T47D (cell line): ENCODE data around the gene STK33.

Source experiments
- DNase-seq, 2 experiments: peaks; one replicate each; pipeline versions ENCODE4 v3.0.0 to v3.0.0-alpha.2; 2011 to 2012; ENCODE audit warnings: low read depth in 1 of 2, low spot score in 1 of 2
- JUND ChIP-seq: IDR thresholded peaks from 2 replicates; pipeline ENCODE4 v1.6.1; 2012; ENCODE audit warnings: low read depth
- in situ Hi-C: cut with HindIII; loops from 2 replicates; pipeline ENCODE4 v1.10.0; 2016; ENCODE audit warnings: low sequenced_read_pairs, low pct_unique_long_range_greater_than_20kb

Gene STK33

GRCh38 chr11:8593935-8594909 lies at the start of gene STK33:
Gene STK33 (minus strand): TSS chr11:8594228. CDS start chr11:8474905, 119,323 bp downstream.
- in situ Hi-C loops, result no loop called here
- TF ChIP-seq JUND, result no peak
- no peak for DNase-seq

- DNase-seq, result no peak
- in situ Hi-C loops, result no loop called here
- TF ChIP-seq JUND, result no peak
Measured at GRCh38 chr11:8642196-8642841, 48.3 kb upstream of the STK33 start.

GRCh38 chr11:8641332-8641731 lies 47.3 kb upstream of the STK33 start:
- TF ChIP-seq JUND, result no peak
- no peak for DNase-seq
- in situ Hi-C loops, result no loop called here

GRCh38 chr11:8640267-8640906 lies 46.4 kb upstream of the STK33 start:
- TF ChIP-seq JUND, result no peak
- in situ Hi-C loops, result no loop called here
- DNase-seq, result no peak

- TF ChIP-seq JUND, result no peak
- in situ Hi-C loops, result no loop called here
- no peak for DNase-seq
Measured at GRCh38 chr11:8639655-8640054, 45.6 kb upstream of the STK33 start.

GRCh38 chr11:8638300-8638699 lies 44.3 kb upstream of the STK33 start:
- in situ Hi-C loops, result no loop called here
- DNase-seq, result no peak
- TF ChIP-seq JUND, result no peak

- in situ Hi-C loops, result no loop called here
- no peak for DNase-seq
- TF ChIP-seq JUND, result no peak
Measured at GRCh38 chr11:8636127-8636526, 42.1 kb upstream of the STK33 start.

- in situ Hi-C loops, result no loop called here
- no peak for DNase-seq
- TF ChIP-seq JUND, result no peak
Measured at GRCh38 chr11:8634498-8634897, 40.5 kb upstream of the STK33 start.

- TF ChIP-seq JUND, result no peak
- DNase-seq, result no peak
- in situ Hi-C loops, result no loop called here
Measured at GRCh38 chr11:8631395-8632118, 37.5 kb upstream of the STK33 start.

- in situ Hi-C loops, result no loop called here
- TF ChIP-seq JUND, result no peak
Measured at GRCh38 chr11:8624698-8625097, 30.7 kb upstream of the STK33 start.

GRCh38 chr11:8621147-8621546 lies 27.1 kb upstream of the STK33 start:
- in situ Hi-C loops, result no loop called here
- TF ChIP-seq JUND, result no peak
- no peak for DNase-seq

More at GRCh38 chr11:8624698-8625097, 30.7 kb upstream of the STK33 start:
- DNase-seq, result no peak

- no peak for DNase-seq
- no peak for TF ChIP-seq JUND
- in situ Hi-C loops, result no loop called here
Measured at GRCh38 chr11:8617063-8617462, 23.0 kb upstream of the STK33 start.
